Activated naive CD4-positive, alpha-beta T cell treated with anti-CD3 and anti-CD28 coated beads, Interleukin-2, amount 10 ng/mL, durations not matched to agents 7 days and 5 days (primary cell): ENCODE measurements around the gene SULT1B1.
"Not testable (repeated sequence)": the region's sequence is repeated elsewhere in the genome, so short reads cannot be mapped to it uniquely, and the experiment has no call there.

Experiments used
- CTCF ChIA-PET: fragments of 350-600 bp; sonication (Branson Sonifier 250); formaldehyde crosslinking; loops from one replicate; lab custom pipeline; 2021; ENCODE audit warnings: antibody characterized with exemption; lab: Charles Lee
- DNase-seq: peaks from one replicate; pipeline ENCODE4 v3.0.0-alpha.2; 2020
- H3K27ac Mint-ChIP-seq: one replicate; pipeline ENCODE4 v1.8.0; 2021; ENCODE audit warnings: mild to moderate bottlenecking, moderate library complexity, mixed read lengths
- H3K27me3 Mint-ChIP-seq: one replicate; pipeline ENCODE4 v1.8.0; 2021; ENCODE audit warnings: mild to moderate bottlenecking, mixed read lengths
- H3K36me3 Mint-ChIP-seq: one replicate; pipeline ENCODE4 v1.8.0; 2021; ENCODE audit warnings: mixed read lengths
- H3K4me1 Mint-ChIP-seq: one replicate; pipeline ENCODE4 v1.8.0; 2021; ENCODE audit warnings: mixed read lengths
- H3K4me3 Mint-ChIP-seq: one replicate; pipeline ENCODE4 v1.8.0; 2021; ENCODE audit warnings: mild to moderate bottlenecking, moderate library complexity, mixed read lengths
- H3K9me3 Mint-ChIP-seq: one replicate; pipeline ENCODE4 v1.8.0; 2021; ENCODE audit warnings: mixed read lengths

Gene SULT1B1

DNA sequence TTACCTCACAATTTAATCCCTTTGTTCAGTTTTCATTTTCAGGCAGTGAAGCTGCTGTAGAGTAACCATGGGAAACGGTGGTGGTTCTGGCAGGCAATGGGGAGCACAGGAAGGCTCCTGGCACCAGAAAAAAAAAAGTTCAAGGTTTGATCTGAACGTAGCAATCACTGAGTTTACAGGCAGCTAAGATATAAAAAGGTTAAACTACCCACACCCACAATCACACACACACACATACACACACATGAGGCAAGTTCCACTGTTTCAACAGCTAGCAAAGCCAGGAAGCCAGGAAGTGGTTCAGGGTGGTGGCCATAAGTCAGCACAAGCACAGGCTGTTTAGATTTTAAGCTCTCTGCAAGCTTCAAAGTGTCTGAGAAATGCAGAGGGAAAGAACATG, at the start of gene SULT1B1:
Gene SULT1B1, minus strand, starts transcription at position 166 of the 400 bp plus-strand sequence. CDS start 5,403 bp downstream, outside the sequence.
- no peaks in the 10 kb centered on the region for H3K9me3 Mint-ChIP-seq
- peak within 1 kb of the TSS; percentile 98 for H3K27ac Mint-ChIP-seq
- peaks cover 59% of the 10 kb centered on the region for H3K4me1 Mint-ChIP-seq
- peak; percentile 82 for DNase-seq
- CTCF ChIA-PET, result interaction anchor here (1.1 to 2.2 kb wide), 2 partner anchors 63 to 65 kb away, joined by 3 to 8 read pairs; no protein-coding TSS in a partner anchor
- peaks cover 12% of the 10 kb centered on the region for H3K36me3 Mint-ChIP-seq
- H3K27me3 Mint-ChIP-seq, result no peaks in the 10 kb centered on the region
- peak within 1 kb of the TSS; percentile 85 for H3K4me3 Mint-ChIP-seq

DNA sequence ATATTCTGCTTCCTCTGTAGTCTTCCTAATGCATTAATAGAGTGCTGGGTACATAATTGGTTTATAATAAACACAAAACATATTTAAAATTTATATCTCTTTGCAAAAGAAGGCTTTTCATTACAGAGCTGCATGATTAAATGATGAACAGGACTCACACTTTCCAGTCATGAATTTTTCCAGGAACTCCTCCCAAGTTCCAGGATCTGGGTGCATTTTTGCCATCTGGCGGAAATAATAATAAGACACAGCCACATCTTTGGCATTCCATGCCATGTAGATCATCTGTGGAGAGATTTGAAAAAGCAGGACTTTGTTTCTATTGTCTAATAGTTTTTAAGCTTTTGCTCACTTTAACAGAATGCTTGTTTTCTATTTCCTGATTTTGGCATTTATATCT, 40.2 kb upstream of the SULT1B1 start:
- H3K4me1 Mint-ChIP-seq, result no peaks in the 10 kb centered on the region
- H3K36me3 Mint-ChIP-seq, result no peaks in the 10 kb centered on the region
- no peaks in the 10 kb centered on the region for H3K9me3 Mint-ChIP-seq
- CTCF ChIA-PET, result no interaction called here
- H3K27ac Mint-ChIP-seq, result no peak overlapping the region
- no peak for DNase-seq
- H3K27me3 Mint-ChIP-seq, result no peaks in the 10 kb centered on the region
- H3K4me3 Mint-ChIP-seq, result no peak overlapping the region

DNA sequence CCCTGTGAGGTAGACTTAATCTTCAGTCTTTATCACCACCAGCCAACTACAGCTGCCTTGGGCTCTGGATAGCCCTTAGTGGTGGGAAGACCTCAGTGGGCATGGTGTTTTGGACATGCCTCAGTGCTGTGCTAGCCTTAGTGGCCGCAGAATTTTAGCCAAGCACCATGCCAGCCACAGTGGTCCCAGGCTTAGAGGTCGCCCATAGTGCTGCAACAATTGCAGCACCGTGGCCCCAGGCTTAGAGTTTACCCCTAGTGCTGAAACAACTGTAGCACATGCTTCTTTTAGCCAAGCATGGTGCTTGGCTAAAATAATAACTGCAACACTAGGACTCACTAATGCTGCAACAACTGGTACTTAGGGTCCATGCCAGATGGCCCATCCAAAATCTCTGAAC, 38.9 kb upstream of the SULT1B1 start:
- no peak for DNase-seq
- no peaks in the 10 kb centered on the region for H3K4me1 Mint-ChIP-seq
- no peaks in the 10 kb centered on the region for H3K27me3 Mint-ChIP-seq
- no peaks in the 10 kb centered on the region for H3K9me3 Mint-ChIP-seq
- no peak overlapping the region for H3K4me3 Mint-ChIP-seq
- CTCF ChIA-PET, result no interaction called here
- H3K36me3 Mint-ChIP-seq, result no peaks in the 10 kb centered on the region
- no peak overlapping the region for H3K27ac Mint-ChIP-seq

DNA sequence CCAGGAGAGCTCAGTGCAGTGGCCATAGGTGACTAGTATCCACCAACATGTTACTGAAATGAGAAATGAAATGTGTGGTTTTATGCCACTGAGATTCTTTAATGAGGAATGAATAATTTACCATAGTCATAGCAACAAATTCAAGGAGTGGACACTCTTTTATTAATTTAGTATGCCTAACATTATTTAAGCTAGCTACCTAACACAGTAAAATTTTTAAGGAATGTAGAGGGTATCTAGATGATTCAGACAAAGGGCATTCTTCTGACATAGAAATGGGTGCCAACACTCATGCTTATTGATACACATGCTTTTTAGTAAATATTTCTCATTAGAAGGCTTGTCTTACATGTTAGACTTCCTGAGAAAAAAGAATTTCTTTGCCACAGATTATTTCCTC, 33.3 kb upstream of the SULT1B1 start:
- Mint-ChIP-seq H3K36me3 (no peaks in the 10 kb centered on the region), H3K4me3 (no peak overlapping the region), H3K27me3 (no peaks in the 10 kb centered on the region), H3K4me1 (no peaks in the 10 kb centered on the region), H3K27ac (no peak overlapping the region), H3K9me3 (no peaks in the 10 kb centered on the region)
- CTCF ChIA-PET, result interaction anchor here (1.3 kb wide), 1 partner anchor 30 kb away, joined by 5 read pairs; no protein-coding TSS in a partner anchor
- no peak for DNase-seq

DNA sequence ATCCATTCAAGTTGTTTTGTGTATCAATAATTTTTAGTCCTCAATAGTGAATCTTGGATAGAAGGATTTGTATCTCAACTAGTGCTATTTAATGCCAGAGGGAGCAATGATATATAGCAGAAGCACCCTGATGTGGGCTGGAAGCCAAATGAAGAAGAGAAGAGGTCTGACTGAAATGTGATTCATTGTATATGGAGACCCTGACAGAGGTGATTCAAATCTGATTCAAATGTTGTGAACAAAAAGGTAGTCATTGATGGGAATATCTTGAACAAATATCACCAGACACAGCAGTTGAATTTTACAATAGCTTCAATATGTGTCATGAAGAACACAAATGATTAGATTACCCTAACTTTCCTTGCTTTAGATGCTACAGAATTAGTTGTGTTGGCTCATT, 27.5 kb upstream of the SULT1B1 start:
- CTCF ChIA-PET, result no interaction called here
- no peaks in the 10 kb centered on the region for H3K4me1 Mint-ChIP-seq
- H3K36me3 Mint-ChIP-seq, result no peaks in the 10 kb centered on the region
- H3K27ac Mint-ChIP-seq, result no peak overlapping the region
- H3K4me3 Mint-ChIP-seq, result no peak overlapping the region
- H3K9me3 Mint-ChIP-seq, result no peaks in the 10 kb centered on the region
- no peaks in the 10 kb centered on the region for H3K27me3 Mint-ChIP-seq
- DNase-seq, result no peak

DNA sequence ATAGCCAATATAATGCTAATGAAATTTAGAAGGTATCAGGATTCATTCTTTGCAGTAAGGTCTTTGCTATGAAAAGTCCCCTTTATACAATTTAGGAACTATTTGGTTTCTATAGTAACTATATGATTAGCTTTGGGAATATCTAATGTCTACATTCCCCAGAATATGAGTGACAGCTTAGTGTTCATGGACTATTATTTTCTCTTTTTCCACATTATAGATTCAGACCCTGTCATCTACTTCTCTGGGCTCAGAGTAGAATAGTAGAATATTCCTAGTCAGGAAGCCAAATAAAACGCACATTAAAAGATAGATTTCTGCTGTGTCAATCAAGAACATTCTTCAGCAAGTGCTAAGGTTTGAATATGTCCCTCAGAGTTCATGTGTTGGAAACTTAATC, 26.1 kb upstream of the SULT1B1 start:
- CTCF ChIA-PET, result interaction anchor here (1.6 kb wide), 1 partner anchor 37 kb away, joined by 5 read pairs; no protein-coding TSS in a partner anchor
- Mint-ChIP-seq H3K4me1 (no peaks in the 10 kb centered on the region), H3K36me3 (no peaks in the 10 kb centered on the region), H3K9me3 (peaks cover 6% of the 10 kb centered on the region), H3K4me3 (no peak overlapping the region), H3K27ac (no peak overlapping the region), H3K27me3 (no peaks in the 10 kb centered on the region)
- DNase-seq, result no peak

DNA sequence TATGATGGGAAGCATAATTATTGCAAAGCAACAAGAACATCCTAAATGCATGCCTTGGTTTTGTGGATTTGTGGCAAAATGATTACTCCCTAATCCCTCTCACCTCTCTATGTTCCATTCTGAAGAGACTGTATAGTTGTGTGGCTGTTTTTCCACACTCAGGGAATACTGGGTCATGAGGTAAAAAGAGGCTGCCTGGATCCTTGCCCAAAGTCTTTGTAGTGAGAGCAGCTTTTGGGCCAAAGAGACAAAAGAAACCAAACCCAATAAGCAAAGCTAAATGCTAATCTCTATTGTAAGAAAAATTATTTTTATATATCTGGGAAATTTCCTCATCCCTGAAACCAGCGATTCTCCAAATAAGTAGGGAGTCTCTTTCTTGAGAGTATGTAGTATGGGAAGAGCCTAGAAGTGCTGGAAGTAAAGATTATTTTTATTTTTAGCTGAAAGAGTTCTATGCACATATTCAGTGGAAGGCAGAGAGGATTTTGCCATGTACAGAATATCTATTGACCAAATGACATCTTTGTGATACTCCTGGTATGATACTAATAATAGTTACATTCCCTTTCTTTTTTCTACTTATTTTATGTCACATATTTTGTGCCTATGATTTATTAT, 24.9 kb upstream of the SULT1B1 start:
- Mint-ChIP-seq H3K27me3 (no peaks in the 10 kb centered on the region), H3K36me3 (no peaks in the 10 kb centered on the region), H3K27ac (no peak overlapping the region), H3K4me3 (no peak overlapping the region), H3K4me1 (no peaks in the 10 kb centered on the region), H3K9me3 (peaks cover 6% of the 10 kb centered on the region)
- CTCF ChIA-PET, result interaction anchor here (1.6 kb wide), 1 partner anchor 39 kb away, joined by 5 read pairs; no protein-coding TSS in a partner anchor
- DNase-seq, result no peak

DNA sequence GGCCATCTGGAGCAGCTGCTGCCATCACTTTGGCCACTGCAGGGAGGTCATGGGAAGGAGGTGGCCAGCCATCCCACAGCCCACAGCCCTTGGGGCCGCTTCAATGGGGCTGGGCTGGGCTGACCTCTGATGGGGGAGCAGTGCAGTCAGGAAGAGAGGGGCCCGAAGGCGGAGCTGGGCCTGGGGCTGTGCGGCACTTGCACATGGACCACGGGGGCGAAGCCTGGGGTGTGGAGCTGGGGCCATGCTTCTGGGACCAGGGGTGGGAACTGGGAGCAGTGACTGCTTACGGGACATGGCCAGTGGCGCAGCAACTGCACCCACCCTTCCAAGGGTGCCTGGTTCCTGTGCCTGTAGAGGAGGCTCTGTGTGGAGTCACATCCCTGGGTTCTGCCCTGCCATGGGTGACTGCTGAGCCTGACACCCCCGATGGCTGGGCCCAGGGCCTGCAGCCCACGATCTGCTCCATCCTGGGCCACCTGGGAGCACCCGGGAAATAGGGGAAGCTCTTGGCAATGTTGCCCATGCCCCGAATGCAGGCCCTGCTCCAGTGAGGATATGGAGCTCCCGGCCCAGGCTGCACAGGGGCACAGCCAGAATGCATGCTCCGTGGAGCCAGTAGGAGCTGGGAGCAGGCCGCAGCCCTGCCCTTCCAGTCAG, 22.4 kb upstream of the SULT1B1 start:
- CTCF ChIA-PET, result no interaction called here
- Mint-ChIP-seq H3K36me3 (no peaks in the 10 kb centered on the region), H3K9me3 (peaks cover 6% of the 10 kb centered on the region), H3K4me3 (no peak overlapping the region), H3K27me3 (no peaks in the 10 kb centered on the region), H3K4me1 (no peaks in the 10 kb centered on the region), H3K27ac (peak overlapping the region; percentile 24)
- no peak for DNase-seq

DNA sequence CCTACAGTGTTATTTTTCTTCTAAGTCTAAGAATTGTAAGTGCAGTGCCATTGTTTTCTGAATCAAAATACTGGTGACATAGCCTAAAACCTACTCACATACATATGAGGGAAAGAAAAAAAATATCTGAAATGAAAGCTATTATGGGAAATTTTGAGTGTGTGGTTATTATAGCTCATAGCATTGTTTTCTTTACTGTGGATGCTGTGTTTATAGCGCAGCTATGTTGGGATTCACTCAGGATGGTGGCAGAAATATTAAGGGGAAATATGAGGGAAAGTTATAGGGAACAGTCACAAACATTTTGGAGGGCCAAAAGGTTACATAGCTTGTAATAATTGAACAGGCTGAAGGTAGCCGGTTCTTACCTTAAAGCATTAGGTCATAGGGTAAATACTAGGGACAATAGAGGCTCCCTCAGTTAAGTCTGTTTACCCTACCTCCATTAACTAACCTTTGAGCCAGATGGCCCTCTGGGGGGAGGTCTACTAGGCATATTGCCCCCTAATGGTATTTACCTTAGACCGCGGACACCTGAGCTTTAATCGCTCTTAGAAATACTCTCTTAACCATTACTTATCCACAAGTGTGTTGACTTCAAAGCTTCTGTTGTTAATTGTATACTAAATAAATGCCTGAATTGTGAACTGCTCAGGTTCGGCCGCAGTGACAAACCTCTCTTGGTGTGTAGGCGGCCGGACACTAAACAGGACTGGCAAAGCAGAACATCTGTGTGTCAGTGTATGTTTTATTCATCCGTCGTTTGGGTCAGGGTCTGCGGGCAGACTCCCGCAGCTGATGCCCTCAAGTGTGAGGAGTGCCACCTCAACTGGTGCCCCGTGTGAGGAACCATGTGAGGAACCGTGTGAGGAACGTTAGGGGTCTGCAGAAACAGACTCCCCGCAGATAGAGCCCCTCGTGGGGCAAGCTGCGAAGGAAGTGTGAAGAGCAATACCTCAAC, 21.3 kb upstream of the SULT1B1 start:
- Mint-ChIP-seq H3K9me3 (peaks cover 6% of the 10 kb centered on the region), H3K4me3 (no peak overlapping the region), H3K27me3 (no peaks in the 10 kb centered on the region), H3K27ac (peak overlapping the region; percentile 24), H3K4me1 (no peaks in the 10 kb centered on the region), H3K36me3 (no peaks in the 10 kb centered on the region)
- DNase-seq, result no peak
- CTCF ChIA-PET, result no interaction called here

DNA sequence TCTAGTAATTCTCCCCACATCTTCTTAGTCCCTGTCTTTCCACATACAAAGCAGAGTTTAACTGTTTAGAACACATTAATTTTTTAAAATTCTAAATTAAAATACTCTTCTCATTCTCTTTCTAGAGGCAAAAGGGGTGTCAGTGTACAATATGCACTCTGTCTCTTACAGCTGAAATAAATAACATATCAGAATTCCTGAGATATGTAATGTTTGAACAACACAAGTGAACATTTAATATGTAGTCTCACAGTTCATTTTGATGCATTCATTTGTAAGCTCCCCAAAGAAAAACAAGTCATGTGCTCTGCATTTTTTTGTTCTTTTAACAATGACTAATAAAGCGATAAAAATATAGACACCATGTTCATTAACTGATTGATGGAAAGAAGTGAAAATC, 19.7 kb upstream of the SULT1B1 start:
- Mint-ChIP-seq H3K27ac (no peak overlapping the region), H3K4me1 (no peaks in the 10 kb centered on the region), H3K9me3 (peaks cover 6% of the 10 kb centered on the region), H3K27me3 (no peaks in the 10 kb centered on the region), H3K4me3 (no peak overlapping the region), H3K36me3 (no peaks in the 10 kb centered on the region)
- CTCF ChIA-PET, result no interaction called here
- no peak for DNase-seq

DNA sequence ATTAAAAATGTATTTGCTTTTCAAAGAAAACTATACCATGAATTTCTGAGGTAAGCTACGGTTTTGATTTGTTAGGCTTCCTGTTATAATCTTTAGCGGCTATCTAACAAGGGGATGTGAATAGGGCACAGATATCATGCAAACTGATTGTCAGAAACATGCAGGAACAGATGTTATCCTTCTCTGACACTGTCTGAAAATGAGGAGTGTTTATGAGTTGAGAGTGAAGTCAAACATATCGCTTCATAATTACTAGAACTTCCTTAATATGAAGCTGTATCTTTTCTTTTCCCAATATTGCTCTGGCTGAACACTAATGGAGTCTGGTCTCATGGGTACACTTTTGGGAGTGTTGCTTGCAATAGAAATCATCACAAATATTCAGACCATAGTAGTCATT, 16.3 kb upstream of the SULT1B1 start:
- DNase-seq, result no peak
- Mint-ChIP-seq H3K27me3 (no peaks in the 10 kb centered on the region), H3K36me3 (no peaks in the 10 kb centered on the region), H3K9me3 (no peaks in the 10 kb centered on the region), H3K4me3 (no peak overlapping the region), H3K4me1 (no peaks in the 10 kb centered on the region), H3K27ac (no peak overlapping the region)
- CTCF ChIA-PET, result no interaction called here

DNA sequence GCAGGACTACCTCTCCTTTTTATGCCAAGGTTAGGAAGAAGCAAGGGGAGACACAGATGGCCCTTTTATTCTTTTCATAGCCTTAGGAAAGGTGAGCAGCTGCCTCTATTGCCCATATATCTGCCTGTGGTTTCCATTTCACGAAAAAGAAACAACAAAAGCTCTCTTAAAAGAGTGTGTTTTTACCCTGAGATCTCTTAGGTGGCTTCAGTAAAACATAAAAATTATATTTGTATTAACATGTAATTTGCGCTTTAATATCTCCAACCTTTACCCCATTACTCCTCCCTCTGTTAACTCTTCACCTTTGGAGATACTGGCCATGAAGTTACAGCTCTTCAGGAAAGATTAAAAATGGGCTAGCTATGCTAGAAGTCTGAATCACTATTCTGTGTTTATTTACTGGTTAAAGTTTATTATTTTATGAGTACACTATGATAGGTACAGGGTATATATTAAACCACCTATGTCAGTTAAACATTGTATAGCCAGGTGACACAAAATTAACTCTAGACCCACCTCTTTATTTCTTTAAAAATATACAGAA, 15.0 kb upstream of the SULT1B1 start:
- Mint-ChIP-seq H3K27ac (no peak overlapping the region), H3K4me1 (no peaks in the 10 kb centered on the region), H3K9me3 (no peaks in the 10 kb centered on the region), H3K4me3 (no peak overlapping the region), H3K27me3 (no peaks in the 10 kb centered on the region), H3K36me3 (no peaks in the 10 kb centered on the region)
- no peak for DNase-seq
- CTCF ChIA-PET, result no interaction called here

DNA sequence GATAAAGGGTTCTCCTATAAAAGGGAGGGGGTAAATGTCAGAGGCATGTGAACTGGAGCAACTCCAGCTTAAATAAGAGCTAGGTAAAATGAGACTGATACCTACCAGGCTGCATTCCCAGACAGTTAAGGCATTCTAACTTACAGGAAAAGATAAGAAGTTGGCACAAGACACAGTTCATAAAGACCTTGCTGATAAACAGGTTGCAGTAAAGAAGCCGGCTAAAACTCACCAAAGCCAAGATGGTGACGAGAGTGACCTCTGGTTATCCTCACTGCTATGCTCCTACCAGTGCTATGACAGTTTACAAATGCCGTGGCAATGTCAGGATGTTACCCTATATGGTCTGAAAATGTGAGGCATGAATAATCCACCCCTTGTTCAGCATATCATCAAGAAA, 13.1 kb upstream of the SULT1B1 start:
- no peak for DNase-seq
- no peak overlapping the region for H3K27ac Mint-ChIP-seq
- H3K9me3 Mint-ChIP-seq, result no peaks in the 10 kb centered on the region
- no peak overlapping the region for H3K4me3 Mint-ChIP-seq
- no peaks in the 10 kb centered on the region for H3K36me3 Mint-ChIP-seq
- H3K4me1 Mint-ChIP-seq, result no peaks in the 10 kb centered on the region
- H3K27me3 Mint-ChIP-seq, result no peaks in the 10 kb centered on the region
- CTCF ChIA-PET, result no interaction called here

DNA sequence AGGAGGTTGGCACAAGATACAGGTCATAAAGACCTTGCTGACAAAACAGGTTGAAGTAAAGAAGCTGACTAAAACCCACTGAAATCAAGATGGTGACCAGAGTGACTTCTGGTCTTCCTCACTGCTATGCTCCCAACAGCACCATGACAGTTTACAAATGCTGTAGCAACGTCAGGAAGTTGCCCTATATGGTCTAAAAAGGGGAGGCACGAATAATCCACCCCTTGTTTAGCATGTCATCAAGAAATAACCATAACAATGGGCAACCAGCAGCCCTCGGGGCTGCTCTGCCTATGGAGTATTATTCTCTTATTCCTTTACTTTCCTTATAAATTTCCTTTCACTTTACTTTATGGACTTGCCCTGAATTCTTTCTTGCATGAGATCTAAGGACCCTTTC, 8.1 kb upstream of the SULT1B1 start:
- H3K4me1 Mint-ChIP-seq, result peaks cover 14% of the 10 kb centered on the region
- H3K27ac Mint-ChIP-seq, H3K4me3 Mint-ChIP-seq, DNase-seq, H3K9me3 Mint-ChIP-seq, CTCF ChIA-PET, H3K27me3 Mint-ChIP-seq, H3K36me3 Mint-ChIP-seq: not testable (repeated sequence)
